Right renal pelvis (tissue), 4 donors: ENCODE results near the gene KLHL6. TPM values are rescaled to one million over a fixed set of nuclear protein-coding genes. Genes with fewer than 3 reads are reported as not detected.

Source experiments
- polyA plus RNA-seq, 4 donors: library from polyadenylated mRNA; unstranded; fragments of 120-200 nt; gene quantifications; one replicate each; pipeline ENCODE4 v1.2.1, GENCODE V29; 2013; ENCODE audit not compliant: insufficient read length in 4 of 4

The KLHL6 gene
- polyA plus RNA-seq, 4 donors = 1.0 to 1.3 (median 1.1) TPM

Other genes starting within 250 kb of the KLHL6 start
- 1 to 10 TPM in 1 of 4 donors, under 1 TPM in 3; 0.40 to 1.2 (median 0.83) TPM for gene MCF2L2, start 127.1 kb downstream of the KLHL6 start, polyA plus RNA-seq
- 10 to 100 TPM; 38.5 to 56.8 (median 51.6) TPM for gene KLHL24, start 79.9 kb upstream of the KLHL6 start, polyA plus RNA-seq
- gene YEATS2, start 142.1 kb upstream of the KLHL6 start, polyA plus RNA-seq = 10 to 100 TPM; 34.9 to 36.7 (median 36.1) TPM